Measurements from ENCODE around the gene BCAP31.

GRCh38 chrX:153763989-153764755, 40.0 kb upstream of the BCAP31 start, which contains the start of gene PLXNB3:
- TF ChIP-seq, protein P1, sequence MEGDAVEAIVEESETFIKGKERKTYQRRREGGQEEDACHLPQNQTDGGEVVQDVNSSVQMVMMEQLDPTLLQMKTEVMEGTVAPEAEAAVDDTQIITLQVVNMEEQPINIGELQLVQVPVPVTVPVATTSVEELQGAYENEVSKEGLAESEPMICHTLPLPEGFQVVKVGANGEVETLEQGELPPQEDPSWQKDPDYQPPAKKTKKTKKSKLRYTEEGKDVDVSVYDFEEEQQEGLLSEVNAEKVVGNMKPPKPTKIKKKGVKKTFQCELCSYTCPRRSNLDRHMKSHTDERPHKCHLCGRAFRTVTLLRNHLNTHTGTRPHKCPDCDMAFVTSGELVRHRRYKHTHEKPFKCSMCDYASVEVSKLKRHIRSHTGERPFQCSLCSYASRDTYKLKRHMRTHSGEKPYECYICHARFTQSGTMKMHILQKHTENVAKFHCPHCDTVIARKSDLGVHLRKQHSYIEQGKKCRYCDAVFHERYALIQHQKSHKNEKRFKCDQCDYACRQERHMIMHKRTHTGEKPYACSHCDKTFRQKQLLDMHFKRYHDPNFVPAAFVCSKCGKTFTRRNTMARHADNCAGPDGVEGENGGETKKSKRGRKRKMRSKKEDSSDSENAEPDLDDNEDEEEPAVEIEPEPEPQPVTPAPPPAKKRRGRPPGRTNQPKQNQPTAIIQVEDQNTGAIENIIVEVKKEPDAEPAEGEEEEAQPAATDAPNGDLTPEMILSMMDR (conservative IDR thresholded peaks at IDR 0.05) = peak; percentile 86
- TF ChIP-seq EZH2 (IDR thresholded peaks at IDR 0.05; ENCODE audit: low read depth) = no peak
